Measurements from ENCODE around the gene EBF3. TPM values are rescaled to one million over a fixed set of nuclear protein-coding genes. Genes with fewer than 3 reads are reported as not detected.

Gene EBF3
- polyA plus RNA-seq, 3 donors, result 1.6 to 2.4 (median 2.2) TPM

DNA sequence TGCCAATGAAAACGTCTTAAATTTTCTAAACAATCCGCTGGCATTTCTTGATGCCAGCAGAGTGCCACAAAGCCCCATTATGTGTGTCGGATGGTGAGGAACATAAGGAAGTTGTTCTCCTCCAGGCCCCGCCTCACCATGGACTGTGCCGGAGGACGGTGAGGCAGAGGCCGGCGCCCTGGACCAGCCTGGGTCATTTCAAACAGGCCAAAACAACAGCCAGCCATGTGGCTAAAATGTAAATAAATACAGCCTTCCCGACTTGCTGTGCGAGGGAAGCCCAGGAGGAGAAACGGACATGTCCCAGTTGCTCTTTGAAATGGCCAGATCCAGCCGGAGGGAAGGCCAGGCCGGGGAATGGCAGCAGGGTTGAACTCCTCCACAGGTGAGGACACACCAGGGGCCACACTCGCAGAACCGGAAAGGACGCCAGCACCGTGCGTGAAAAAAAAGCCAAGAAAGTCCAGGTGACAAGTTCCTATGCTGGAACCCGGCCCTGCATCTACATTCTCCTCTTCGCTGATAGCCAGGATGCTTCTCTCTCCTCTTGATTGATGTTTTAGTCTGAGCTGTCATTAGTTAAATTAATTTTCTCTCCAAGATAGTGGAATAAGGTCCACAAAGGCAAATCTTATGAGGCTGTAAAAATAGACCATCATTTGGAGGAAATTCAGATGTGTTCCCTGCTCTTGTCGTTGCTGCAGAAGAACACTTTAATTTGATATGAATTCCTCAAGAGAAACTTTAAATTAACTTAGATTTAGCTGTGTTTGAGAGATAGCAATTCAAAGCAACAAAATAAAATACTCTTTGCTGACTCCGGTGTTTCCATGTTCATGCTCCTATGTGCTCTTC is 64.6 kb downstream of the EBF3 start:
- no peak for DNase-seq (ENCODE audit: extremely low read depth in 1 of 11, low read depth in 9 of 11, low spot score in 4 of 11)

- DNase-seq (ENCODE audit: extremely low read depth in 1 of 11, low read depth in 9 of 11, low spot score in 4 of 11), result no peak
These were observed 65.3 kb downstream of the EBF3 start for GRCh38 chr10:129898706-129899268.

- no peak for DNase-seq (ENCODE audit: extremely low read depth in 1 of 11, low read depth in 9 of 11, low spot score in 4 of 11)
These were observed 66.0 kb downstream of the EBF3 start for GRCh38 chr10:129897871-129898626.

- DNase-seq (ENCODE audit: extremely low read depth in 1 of 11, low read depth in 9 of 11, low spot score in 4 of 11), result no peak
These were observed 67.2 kb downstream of the EBF3 start for GRCh38 chr10:129896860-129897200.

DNA sequence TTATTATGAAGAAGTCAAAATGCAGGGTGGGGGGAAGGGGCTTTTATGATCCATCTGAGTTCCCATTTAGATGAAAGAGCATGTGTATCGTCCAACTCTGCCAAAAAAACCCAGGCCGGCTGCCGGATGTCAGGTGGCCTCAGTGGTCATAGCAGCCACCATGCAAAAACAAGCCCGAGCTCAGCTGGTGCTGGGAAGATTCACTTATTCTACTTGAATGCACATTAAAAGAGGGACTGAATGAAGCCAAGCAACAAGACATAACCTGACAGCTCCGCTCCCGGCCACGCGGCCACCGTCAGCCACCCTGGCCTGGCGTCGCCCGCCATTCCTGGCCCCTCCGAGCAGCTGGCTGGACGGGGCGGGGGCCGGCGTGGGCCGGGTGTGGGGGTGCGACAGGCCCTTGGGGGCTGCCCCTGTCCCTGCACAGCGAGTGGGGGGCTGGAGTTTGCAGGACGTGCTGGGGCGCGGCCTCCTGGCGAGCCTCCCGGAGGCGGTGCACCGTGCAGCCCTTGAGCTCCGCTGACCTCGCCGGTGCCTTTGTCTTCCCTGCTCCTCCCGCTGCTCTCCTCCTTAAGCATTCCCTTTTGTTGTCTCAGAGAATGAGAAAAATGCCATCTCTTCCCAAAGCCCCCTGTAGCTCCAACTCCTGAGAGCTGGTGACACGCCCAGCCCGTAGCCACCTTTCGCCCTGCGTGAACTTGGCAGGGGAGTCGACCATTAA is 67.8 kb downstream of the EBF3 start:
- DNase-seq (ENCODE audit: extremely low read depth in 1 of 11, low read depth in 9 of 11, low spot score in 4 of 11), result no peak

GRCh38 chr10:129895811-129896135 is 68.3 kb downstream of the EBF3 start:
- DNase-seq (ENCODE audit: extremely low read depth in 1 of 11, low read depth in 9 of 11, low spot score in 4 of 11), result no peak

- no peak for DNase-seq (ENCODE audit: extremely low read depth in 1 of 11, low read depth in 9 of 11, low spot score in 4 of 11)
These were observed 69.4 kb downstream of the EBF3 start for GRCh38 chr10:129894698-129895097.

- DNase-seq (ENCODE audit: extremely low read depth in 1 of 11, low read depth in 9 of 11, low spot score in 4 of 11), result no peak
These were observed 70.7 kb downstream of the EBF3 start for GRCh38 chr10:129893104-129894089.

DNA sequence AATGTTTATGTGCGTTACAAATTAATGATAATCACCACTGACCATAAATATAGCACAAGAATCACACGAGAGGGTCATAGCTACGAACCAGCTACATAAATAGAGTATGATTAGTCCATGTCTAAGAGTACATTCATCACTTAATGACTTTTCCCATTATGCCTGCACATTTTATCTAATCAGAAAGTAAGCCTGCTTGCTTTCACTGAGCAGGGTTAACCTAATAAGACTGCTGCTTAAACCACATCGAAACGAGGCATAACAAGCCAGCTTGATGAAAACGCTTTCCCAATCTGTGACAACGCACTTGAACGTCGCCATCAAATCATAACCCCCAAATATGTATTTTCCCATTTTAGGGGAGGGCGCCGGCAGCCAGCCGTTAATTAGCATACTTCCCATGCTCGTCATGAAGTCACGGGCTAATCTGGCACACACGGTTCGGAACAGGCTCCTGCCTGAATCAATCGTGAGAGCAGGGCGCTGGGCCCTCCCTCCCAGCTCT is 71.5 kb downstream of the EBF3 start:
- DNase-seq (ENCODE audit: extremely low read depth in 1 of 11, low read depth in 9 of 11, low spot score in 4 of 11), result no peak

- DNase-seq (ENCODE audit: extremely low read depth in 1 of 11, low read depth in 9 of 11, low spot score in 4 of 11), result no peak
These were observed 72.3 kb downstream of the EBF3 start for GRCh38 chr10:129891806-129892205.

GRCh38 chr10:129890170-129890569 is 73.9 kb downstream of the EBF3 start:
- no peak for DNase-seq (ENCODE audit: extremely low read depth in 1 of 11, low read depth in 9 of 11, low spot score in 4 of 11)

DNA sequence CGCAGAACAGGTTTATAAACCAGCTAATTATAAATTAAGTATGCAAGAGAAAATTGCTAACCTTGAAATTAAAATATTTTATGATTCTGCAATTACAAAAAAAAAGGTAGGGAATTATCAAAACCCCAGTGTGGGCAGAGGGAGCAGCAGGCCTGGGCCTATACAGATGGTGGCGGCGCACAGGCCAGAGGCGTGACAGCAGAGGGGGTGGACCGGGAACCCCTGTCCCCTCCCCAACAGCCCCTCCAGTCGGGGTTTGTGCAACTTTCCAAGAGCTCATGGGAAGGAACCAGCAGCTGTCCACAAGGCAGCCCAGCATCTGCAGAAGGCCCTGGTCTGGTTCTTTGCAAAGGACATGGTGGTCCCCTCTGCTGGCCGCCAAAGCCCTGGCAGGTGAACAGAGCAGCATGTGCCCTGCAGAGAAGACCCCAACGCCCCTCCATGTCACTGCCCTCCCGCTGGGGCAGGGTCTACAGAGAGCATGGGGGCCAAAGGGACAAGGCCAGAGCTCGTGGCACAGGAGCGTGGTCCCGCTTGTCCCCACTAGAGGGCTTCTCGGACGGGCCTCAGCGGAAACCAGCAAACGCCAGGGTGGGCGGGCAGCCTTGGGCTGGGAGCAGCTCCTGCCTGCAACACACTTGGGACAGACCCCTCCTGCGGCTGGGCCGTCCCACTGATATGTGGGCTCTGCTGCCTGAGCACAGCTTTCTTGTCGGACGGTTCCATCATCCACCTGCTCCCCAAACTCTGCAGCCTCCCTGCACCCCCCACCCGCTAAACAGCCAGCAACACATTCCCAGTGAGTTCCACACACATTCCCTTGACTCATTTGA is 75.1 kb downstream of the EBF3 start:
- peak in 5 of 11 donors; percentile 23 to 36 (median 26) for DNase-seq (ENCODE audit: extremely low read depth in 1 of 11, low read depth in 9 of 11, low spot score in 4 of 11)

GRCh38 chr10:129887986-129888783 is 75.9 kb downstream of the EBF3 start:
- no peak for DNase-seq (ENCODE audit: extremely low read depth in 1 of 11, low read depth in 9 of 11, low spot score in 4 of 11)

DNA sequence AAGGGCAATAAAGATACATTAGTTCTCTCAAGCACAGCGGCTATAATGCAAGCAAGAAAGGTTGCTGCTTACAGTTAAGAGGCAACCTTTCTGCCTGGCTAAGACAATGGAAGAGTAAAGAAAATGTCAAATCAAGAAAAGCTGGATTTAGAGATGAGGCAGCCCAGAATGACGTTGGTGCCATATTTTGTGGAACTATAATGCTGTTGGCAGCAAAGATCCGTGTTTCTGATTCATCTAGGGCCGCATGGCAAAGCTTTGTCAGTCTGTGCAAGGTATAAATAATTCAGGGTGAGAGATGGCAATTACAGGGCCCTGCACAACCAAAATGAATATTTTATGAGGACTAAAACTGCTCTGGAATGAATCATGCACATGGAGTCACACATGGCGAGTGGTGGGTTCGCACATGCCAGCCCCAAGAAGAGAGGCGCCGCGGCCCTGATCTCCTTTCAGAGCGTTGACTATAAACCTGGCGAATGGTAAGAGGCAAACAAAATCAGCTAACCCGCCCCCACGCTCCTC is 76.6 kb downstream of the EBF3 start:
- no peak for DNase-seq (ENCODE audit: extremely low read depth in 1 of 11, low read depth in 9 of 11, low spot score in 4 of 11)

DNA sequence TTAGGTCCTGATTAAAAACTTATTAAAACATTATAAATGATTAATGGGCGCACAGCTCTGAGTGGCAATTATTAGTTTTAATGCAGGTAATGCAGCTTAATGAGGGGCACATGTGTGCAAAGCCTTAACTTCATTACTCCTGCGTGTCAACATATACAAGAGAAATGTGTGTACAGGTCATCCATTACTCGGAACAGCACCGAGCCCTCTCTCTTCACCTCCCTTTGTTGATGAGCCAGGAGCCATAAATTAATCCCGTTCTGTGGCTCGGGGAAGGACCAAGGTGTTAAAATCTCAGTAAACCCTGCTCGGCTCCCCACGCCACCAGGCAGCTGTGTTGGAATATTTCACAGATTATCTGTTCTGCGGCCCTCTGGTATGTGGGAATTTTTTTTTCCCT is 77.8 kb downstream of the EBF3 start:
- DNase-seq (ENCODE audit: extremely low read depth in 1 of 11, low read depth in 9 of 11, low spot score in 4 of 11), result no peak

DNA sequence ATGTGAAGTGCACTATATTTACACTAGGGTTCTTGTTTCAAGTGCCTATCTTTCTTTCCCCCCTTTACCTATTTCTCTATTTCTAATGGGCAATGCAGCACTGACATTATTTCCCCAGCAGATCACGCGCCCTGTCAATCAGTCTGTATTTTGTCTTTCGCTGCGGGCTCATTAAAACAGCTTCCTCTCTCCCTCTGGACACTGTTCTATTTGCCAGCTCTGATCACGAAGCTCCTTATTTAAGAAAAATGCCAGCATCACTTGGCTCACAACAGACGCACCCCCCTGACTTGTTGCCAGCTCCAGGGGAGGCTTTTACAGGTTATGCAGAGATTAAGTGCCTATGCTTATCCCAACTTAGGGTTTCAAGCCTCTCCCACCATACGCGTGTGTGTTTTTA is 78.5 kb downstream of the EBF3 start:
- no peak for DNase-seq (ENCODE audit: extremely low read depth in 1 of 11, low read depth in 9 of 11, low spot score in 4 of 11)
